Muscle layer of duodenum (tissue), 2 donors: ENCODE measurements around the gene KY.

Source experiments
- H3K27ac ChIP-seq: one replicate; pipeline ENCODE4 v1.7.0; 2013; ENCODE audit warnings: mild to moderate bottlenecking, low read length
- H3K27me3 ChIP-seq: one replicate; pipeline ENCODE4 v1.7.0; 2013; ENCODE audit warnings: low read depth, mild to moderate bottlenecking, control low read depth, low read length
- H3K36me3 ChIP-seq, 2 donors: one replicate each; pipeline ENCODE4 v1.7.0; 2013; ENCODE audit warnings: low read length in 2 of 2, control low read depth in 1 of 2, mild to moderate bottlenecking in 1 of 2; ENCODE audit not compliant: insufficient read depth in 2 of 2, control insufficient read depth in 1 of 2
- H3K4me1 ChIP-seq, 2 donors: one replicate each; pipeline ENCODE4 v1.7.0; 2013; ENCODE audit warnings: low read length in 2 of 2, mild to moderate bottlenecking in 2 of 2, control low read depth in 1 of 2, moderate library complexity in 1 of 2; ENCODE audit not compliant: insufficient read depth in 2 of 2, control insufficient read depth in 1 of 2
- H3K4me3 ChIP-seq, 2 donors: one replicate each; pipeline ENCODE4 v1.7.0; 2013; ENCODE audit warnings: low read length in 2 of 2, low read depth in 1 of 2, mild to moderate bottlenecking in 1 of 2
- H3K9me3 ChIP-seq, 2 donors: one replicate each; pipeline ENCODE4 v1.7.0; 2013; ENCODE audit warnings: low read length in 2 of 2, control low read depth in 1 of 2, mild to moderate bottlenecking in 1 of 2; ENCODE audit not compliant: control insufficient read depth in 1 of 2
- donor health status: healthy.

KY gene

DNA sequence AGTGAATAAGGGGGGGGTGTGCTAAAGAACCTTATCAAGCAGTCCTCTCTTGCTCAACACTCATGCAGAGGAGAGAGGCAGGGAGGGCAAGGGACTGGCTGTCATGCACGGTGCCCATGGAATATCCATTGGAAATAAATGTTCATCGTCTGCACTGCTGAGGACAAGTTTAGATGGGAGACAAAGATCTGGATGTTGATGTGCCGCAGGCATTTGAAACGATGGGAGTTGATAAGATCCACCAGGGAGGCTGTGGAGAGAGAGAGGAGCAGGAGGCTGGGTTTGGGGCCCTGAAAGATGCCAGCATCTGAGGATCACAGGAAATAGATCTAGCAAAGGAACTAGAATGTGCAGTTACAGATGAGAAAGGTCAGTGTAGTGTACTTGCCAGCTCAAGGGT is 88.8 kb downstream of the KY start:
- H3K9me3 ChIP-seq, result no peaks in the 10 kb centered on the region
- no peaks in the 10 kb centered on the region for H3K27me3 ChIP-seq
- H3K36me3 ChIP-seq, result peaks cover 17 to 42% of the 10 kb centered on the region in 2 donors
- H3K4me3 ChIP-seq, result no peak overlapping the region
- H3K4me1 ChIP-seq, result no peaks in the 10 kb centered on the region
- no peak overlapping the region for H3K27ac ChIP-seq

DNA sequence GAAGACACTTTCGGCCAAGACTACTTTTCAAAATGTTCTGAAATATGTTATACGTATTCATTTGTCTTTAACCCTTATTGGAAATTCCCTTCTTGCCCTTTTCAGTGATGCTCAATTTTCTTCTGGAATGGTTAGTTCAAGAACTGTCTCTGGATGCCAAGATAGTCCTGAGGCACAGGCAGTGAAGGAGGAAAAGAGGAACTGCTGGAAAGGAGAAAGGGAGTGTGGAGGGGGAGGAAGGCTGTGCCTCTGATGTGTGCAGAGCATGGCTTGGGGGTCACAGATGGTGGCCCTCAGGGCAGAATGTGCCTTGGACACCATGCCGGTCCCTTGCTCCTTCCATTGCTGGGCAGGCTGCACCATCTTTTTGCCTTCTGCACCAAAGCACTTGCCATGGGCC is 91.2 kb downstream of the KY start:
- Histone ChIP-seq H3K9me3 (no peaks in the 10 kb centered on the region), H3K4me1 (no peaks in the 10 kb centered on the region), H3K27ac (no peak overlapping the region), H3K4me3 (no peak overlapping the region), H3K36me3 (peaks cover 17 to 42% of the 10 kb centered on the region in 2 donors), H3K27me3 (no peaks in the 10 kb centered on the region)
